SIG-M5 (cell line): ENCODE measurements around the gene SGCA.

Source experiments
- DNase-seq: peaks from one replicate; lab custom pipeline; 2025; lab: John Stamatoyannopoulos, UW

The SGCA gene

GRCh38 chr17:50165867-50166517 is at the start of gene SGCA:
Gene SGCA (plus strand): TSS chr17:50166005. CDS start chr17:50166041, 36 bp downstream.
- DNase-seq, result no peak

GRCh38 chr17:50117202-50118051 is 48.4 kb upstream of the SGCA start:
- no peak for DNase-seq

- DNase-seq, result no peak
Observed at GRCh38 chr17:50118076-50118827, 47.6 kb upstream of the SGCA start.

- DNase-seq, result no peak
Observed at GRCh38 chr17:50118828-50119218, 47.0 kb upstream of the SGCA start.

- no peak for DNase-seq
Observed at GRCh38 chr17:50120475-50121253, 45.1 kb upstream of the SGCA start.

GRCh38 chr17:50122945-50123344 is 42.9 kb upstream of the SGCA start:
- DNase-seq, result no peak

GRCh38 chr17:50123649-50124349 is 42.0 kb upstream of the SGCA start:
- DNase-seq, result no peak

GRCh38 chr17:50125420-50125997 is 40.3 kb upstream of the SGCA start:
- DNase-seq, result no peak

GRCh38 chr17:50127697-50128361 is 38.0 kb upstream of the SGCA start:
- no peak for DNase-seq

GRCh38 chr17:50128441-50129352 is 37.1 kb upstream of the SGCA start:
- no peak for DNase-seq

GRCh38 chr17:50129353-50129727 is 36.5 kb upstream of the SGCA start:
- no peak for DNase-seq

GRCh38 chr17:50129728-50130558 is 35.9 kb upstream of the SGCA start, which contains the start of gene SAMD14:
Gene SAMD14 (minus strand): TSS chr17:50130160. CDS start chr17:50124959, 5,201 bp downstream.
- DNase-seq, result no peak

- DNase-seq, result no peak
Observed at GRCh38 chr17:50130559-50131305, 35.1 kb upstream of the SGCA start.

- DNase-seq, result no peak
Observed at GRCh38 chr17:50132104-50132794, 33.6 kb upstream of the SGCA start.

GRCh38 chr17:50133028-50133768 is 32.6 kb upstream of the SGCA start:
- no peak for DNase-seq

- DNase-seq, result no peak
Observed at GRCh38 chr17:50133769-50134099, 32.1 kb upstream of the SGCA start.
